ENCODE measurements around the gene LRCH1. TPM values are rescaled to one million over a fixed set of nuclear protein-coding genes. Genes with fewer than 3 reads are reported as not detected.

LRCH1 gene
- total and polyA plus RNA-seq, 2 of the 13 experiments (the other 11 are each of a cell fraction or from before 2014, with no cell fraction given) = 4.1 to 12.6 TPM

DNA sequence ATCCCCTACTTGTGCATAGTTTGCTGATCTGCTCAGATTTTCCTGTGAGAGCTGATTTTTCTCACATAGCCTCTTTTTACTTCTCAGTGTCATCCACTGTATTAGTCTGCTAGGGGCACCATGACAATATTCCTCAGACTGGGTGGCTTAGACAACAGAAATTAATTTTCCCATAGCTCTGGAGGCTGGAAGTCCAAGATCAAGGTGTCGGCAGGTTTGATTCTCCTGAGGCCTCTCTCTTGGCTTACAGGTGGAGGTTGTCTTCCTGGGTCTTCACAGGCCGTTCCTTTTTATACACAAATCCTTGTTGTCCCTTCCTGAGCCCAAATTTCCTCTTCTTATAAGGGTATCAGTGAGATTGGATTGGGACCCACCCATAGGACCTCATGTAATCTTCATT is 9.2 kb downstream of the LRCH1 start:
- Histone ChIP-seq H3K79me2 (ENCODE audit: insufficient read depth, low read length) (peaks cover 93% of the 10 kb centered on the region), H3K36me3 (replicated peaks in 1 of 2; ENCODE audit: control insufficient read depth in 1 of 2, insufficient read depth in 2 of 2, low read length in 2 of 2) (peaks cover 1 to 3% of the 10 kb centered on the region in 2 experiments; a peak in 1 of 5 replicates), H3K27me3 (ENCODE audit: control insufficient read depth in 1 of 2, insufficient read depth in 2 of 2, low read length in 2 of 2) (no peaks in the 10 kb centered on the region), H3K4me2 (ENCODE audit: low read depth, low read length) (no peak overlapping the region), H2AFZ (ENCODE audit: low read length) (no peak overlapping the region), H3K4me1 (ENCODE audit: insufficient read depth, low read length) (peaks cover 26% of the 10 kb centered on the region), H3K4me3 (replicated peaks in 1 of 3; ENCODE audit: insufficient read depth in 1 of 3, low read depth in 2 of 3, low read length in 3 of 3) (no peak overlapping the region), H3K27ac (ENCODE audit: extremely low read length, insufficient read depth, low read length) (no peak overlapping the region), H3K9ac (ENCODE audit: insufficient read depth, low read depth, low read length) (no peak overlapping the region), H3K9me3 (ENCODE audit: low read length) (no peaks in the 10 kb centered on the region), H4K20me1 (ENCODE audit: insufficient read depth, low read length) (peaks cover 45% of the 10 kb centered on the region)
- intact Hi-C loops (cut with micrococcal nuclease; ENCODE audit: unreplicated experiment) = no loop called here
- ATAC-seq (no peak), FAIRE-seq (no peak), DNase-seq (ENCODE audit: low spot score) (no peak)
- in situ Hi-C loops (cut with HindIII; ENCODE audit: extremely low pct_ligation_motif_present, low pct_unique_long_range_greater_than_20kb) = no loop called here
- ChIA-PET POLR2A (no interaction called here), CTCF (ENCODE audit: low intra/inter-chr PET ratio, low total read pairs) (no interaction called here)
- WGBS (ENCODE audit: low lambda C conversion rate) = 100% methylated on average over 2 of the region's 2 CpGs
- BruUV-seq (replicated peaks) = no TSS peak
- TF ChIP-seq EP300 (IDR thresholded peaks at IDR 0.05; ENCODE audit: low read depth in 2 of 2, low read length in 2 of 2) (no peak), EP300 (CRISPR knock-in tag; IDR thresholded peaks at IDR 0.05; ENCODE audit: borderline replicate concordance) (no peak), ZNF326 (CRISPR knock-in tag; IDR thresholded peaks at IDR 0.05; ENCODE audit: borderline replicate concordance) (no peak), POGZ (CRISPR knock-in tag; IDR thresholded peaks at IDR 0.05) (no peak), ZFP62 (CRISPR knock-in tag; IDR thresholded peaks at IDR 0.05) (no peak), ARNT2 (CRISPR knock-in tag; IDR thresholded peaks at IDR 0.05; ENCODE audit: low read depth) (no peak)
- TF ChIP-seq, protein P1, sequence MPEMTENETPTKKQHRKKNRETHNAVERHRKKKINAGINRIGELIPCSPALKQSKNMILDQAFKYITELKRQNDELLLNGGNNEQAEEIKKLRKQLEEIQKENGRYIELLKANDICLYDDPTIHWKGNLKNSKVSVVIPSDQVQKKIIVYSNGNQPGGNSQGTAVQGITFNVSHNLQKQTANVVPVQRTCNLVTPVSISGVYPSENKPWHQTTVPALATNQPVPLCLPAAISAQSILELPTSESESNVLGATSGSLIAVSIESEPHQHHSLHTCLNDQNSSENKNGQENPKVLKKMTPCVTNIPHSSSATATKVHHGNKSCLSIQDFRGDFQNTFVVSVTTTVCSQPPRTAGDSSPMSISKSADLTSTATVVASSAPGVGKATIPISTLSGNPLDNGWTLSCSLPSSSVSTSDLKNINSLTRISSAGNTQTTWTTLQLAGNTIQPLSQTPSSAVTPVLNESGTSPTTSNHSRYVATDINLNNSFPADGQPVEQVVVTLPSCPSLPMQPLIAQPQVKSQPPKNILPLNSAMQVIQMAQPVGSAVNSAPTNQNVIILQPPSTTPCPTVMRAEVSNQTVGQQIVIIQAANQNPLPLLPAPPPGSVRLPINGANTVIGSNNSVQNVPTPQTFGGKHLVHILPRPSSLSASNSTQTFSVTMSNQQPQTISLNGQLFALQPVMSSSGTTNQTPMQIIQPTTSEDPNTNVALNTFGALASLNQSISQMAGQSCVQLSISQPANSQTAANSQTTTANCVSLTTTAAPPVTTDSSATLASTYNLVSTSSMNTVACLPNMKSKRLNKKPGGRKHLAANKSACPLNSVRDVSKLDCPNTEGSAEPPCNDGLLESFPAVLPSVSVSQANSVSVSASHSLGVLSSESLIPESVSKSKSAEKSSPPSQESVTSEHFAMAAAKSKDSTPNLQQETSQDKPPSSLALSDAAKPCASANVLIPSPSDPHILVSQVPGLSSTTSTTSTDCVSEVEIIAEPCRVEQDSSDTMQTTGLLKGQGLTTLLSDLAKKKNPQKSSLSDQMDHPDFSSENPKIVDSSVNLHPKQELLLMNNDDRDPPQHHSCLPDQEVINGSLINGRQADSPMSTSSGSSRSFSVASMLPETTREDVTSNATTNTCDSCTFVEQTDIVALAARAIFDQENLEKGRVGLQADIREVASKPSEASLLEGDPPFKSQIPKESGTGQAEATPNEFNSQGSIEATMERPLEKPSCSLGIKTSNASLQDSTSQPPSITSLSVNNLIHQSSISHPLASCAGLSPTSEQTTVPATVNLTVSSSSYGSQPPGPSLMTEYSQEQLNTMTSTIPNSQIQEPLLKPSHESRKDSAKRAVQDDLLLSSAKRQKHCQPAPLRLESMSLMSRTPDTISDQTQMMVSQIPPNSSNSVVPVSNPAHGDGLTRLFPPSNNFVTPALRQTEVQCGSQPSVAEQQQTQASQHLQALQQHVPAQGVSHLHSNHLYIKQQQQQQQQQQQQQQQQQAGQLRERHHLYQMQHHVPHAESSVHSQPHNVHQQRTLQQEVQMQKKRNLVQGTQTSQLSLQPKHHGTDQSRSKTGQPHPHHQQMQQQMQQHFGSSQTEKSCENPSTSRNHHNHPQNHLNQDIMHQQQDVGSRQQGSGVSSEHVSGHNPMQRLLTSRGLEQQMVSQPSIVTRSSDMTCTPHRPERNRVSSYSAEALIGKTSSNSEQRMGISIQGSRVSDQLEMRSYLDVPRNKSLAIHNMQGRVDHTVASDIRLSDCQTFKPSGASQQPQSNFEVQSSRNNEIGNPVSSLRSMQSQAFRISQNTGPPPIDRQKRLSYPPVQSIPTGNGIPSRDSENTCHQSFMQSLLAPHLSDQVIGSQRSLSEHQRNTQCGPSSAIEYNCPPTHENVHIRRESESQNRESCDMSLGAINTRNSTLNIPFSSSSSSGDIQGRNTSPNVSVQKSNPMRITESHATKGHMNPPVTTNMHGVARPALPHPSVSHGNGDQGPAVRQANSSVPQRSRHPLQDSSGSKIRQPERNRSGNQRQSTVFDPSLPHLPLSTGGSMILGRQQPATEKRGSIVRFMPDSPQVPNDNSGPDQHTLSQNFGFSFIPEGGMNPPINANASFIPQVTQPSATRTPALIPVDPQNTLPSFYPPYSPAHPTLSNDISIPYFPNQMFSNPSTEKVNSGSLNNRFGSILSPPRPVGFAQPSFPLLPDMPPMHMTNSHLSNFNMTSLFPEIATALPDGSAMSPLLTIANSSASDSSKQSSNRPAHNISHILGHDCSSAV (CRISPR knock-in tag; IDR thresholded peaks at IDR 0.05; ENCODE audit: borderline replicate concordance) = no peak
- TF ChIP-seq, protein P2, sequence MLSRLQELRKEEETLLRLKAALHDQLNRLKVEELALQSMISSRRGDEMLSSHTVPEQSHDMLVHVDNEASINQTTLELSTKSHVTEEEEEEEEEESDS (CRISPR knock-in tag; IDR thresholded peaks at IDR 0.05; ENCODE audit: borderline replicate concordance) = no peak
- TF ChIP-seq, protein P3, sequence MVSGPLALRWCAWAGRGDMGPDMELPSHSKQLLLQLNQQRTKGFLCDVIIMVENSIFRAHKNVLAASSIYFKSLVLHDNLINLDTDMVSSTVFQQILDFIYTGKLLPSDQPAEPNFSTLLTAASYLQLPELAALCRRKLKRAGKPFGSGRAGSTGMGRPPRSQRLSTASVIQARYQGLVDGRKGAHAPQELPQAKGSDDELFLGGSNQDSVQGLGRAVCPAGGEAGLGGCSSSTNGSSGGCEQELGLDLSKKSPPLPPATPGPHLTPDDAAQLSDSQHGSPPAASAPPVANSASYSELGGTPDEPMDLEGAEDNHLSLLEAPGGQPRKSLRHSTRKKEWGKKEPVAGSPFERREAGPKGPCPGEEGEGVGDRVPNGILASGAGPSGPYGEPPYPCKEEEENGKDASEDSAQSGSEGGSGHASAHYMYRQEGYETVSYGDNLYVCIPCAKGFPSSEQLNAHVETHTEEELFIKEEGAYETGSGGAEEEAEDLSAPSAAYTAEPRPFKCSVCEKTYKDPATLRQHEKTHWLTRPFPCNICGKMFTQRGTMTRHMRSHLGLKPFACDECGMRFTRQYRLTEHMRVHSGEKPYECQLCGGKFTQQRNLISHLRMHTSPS (CRISPR knock-in tag; IDR thresholded peaks at IDR 0.05; ENCODE audit: low read depth) = no peak

All from HepG2 (cell line).